Colonic mucosa (tissue), 4 donors: ENCODE data around the gene ADAMTS2. TPM values are rescaled to one million over a fixed set of nuclear protein-coding genes. Genes with fewer than 3 reads are reported as not detected.

Experiments
- DNase-seq: peaks from one replicate; pipeline ENCODE4 v3.0.0-alpha.2; 2020
- H3K27ac ChIP-seq: fragments of 200-600 bp; one replicate; pipeline ENCODE4 v1.8.0; 2021
- H3K27me3 ChIP-seq: fragments of 200-600 bp; one replicate; pipeline ENCODE4 v1.8.0; 2021
- H3K36me3 ChIP-seq: fragments of 200-600 bp; one replicate; pipeline ENCODE4 v1.8.0; 2021
- H3K4me1 ChIP-seq: fragments of 200-600 bp; one replicate; pipeline ENCODE4 v1.8.0; 2021; ENCODE audit warnings: mild to moderate bottlenecking
- H3K4me3 ChIP-seq: fragments of 200-600 bp; one replicate; pipeline ENCODE4 v1.8.0; 2021
- H3K9ac ChIP-seq, 2 donors: one replicate each; pipeline ENCODE4 v1.7.0; 2013; ENCODE audit warnings: control low read depth in 2 of 2, low read depth in 2 of 2, low read length in 2 of 2
- H3K9me3 ChIP-seq: fragments of 200-600 bp; one replicate; pipeline ENCODE4 v1.8.0; 2021
- CTCF ChIP-seq: fragments of 200-600 bp; IDR thresholded peaks from one replicate; pipeline ENCODE4 v1.8.0; 2022; ENCODE audit warnings: antibody characterized with exemption, mild to moderate bottlenecking
- intact Hi-C: fragments of 100-400 bp; cut with DNase I; formaldehyde crosslinking; loops from one replicate; pipeline ENCODE4 v1.14.1; 2022
- total RNA-seq, 2 donors: library from RNA; stranded (reverse); fragmentation: NEBNext Ultra II Directional in 1 of 2; extraction: Animal tissue kit (Norgen Biotek cat#: 25700) in 1 of 2; gene quantifications; one replicate each; pipeline ENCODE4 v1.2.1, GENCODE V29; 2021
- donor health status: healthy.
- donor health status: DM: no; HTN: no; CAD: no.
- donor health status: DM: no; HTN: no; CAD: no.

The ADAMTS2 gene
- total RNA-seq, 2 donors from 2014 or later = 2.9 to 4.0 TPM

DNA sequence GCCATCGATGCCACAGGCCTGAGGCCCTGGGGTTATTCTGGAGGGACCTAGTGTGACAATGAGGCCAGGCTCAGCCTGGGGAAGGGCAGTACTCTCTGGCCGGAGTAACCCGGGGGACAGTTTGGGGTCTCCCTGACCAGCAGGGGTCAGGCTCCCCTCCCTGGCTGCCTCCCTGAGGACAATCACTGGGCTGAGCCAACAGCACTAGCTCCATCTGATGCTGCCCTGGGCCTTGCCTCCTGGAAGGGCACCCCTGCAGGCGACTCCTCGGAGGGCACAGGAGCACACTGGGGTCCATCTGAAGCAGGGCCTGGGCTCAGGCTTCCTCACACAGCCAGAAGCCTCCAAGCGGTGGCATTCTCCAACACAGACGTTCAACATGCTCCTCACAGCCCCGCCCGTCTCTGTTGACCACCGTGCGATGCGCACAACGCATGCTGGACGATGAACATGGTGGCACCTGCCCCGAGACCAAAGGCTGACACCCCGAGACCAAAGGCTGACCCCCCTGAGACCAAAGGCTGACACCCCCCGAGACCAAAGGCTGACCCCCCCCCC is 68.3 kb downstream of the ADAMTS2 start:
- Histone ChIP-seq H3K36me3 (no peaks in the 10 kb centered on the region), H3K27ac (peak overlapping the region; percentile 50), H3K9ac (no peak overlapping the region), H3K4me1 (no peaks in the 10 kb centered on the region), H3K9me3 (no peaks in the 10 kb centered on the region), H3K27me3 (no peaks in the 10 kb centered on the region), H3K4me3 (no peak overlapping the region)
- intact Hi-C loops = no loop called here
- no peak for DNase-seq
- no peak for TF ChIP-seq CTCF

GRCh38 chr5:179275941-179276837 is 69.1 kb downstream of the ADAMTS2 start:
- H3K27me3 ChIP-seq = no peaks in the 10 kb centered on the region
- intact Hi-C loops = no loop called here
- TF ChIP-seq CTCF = no peak

DNA sequence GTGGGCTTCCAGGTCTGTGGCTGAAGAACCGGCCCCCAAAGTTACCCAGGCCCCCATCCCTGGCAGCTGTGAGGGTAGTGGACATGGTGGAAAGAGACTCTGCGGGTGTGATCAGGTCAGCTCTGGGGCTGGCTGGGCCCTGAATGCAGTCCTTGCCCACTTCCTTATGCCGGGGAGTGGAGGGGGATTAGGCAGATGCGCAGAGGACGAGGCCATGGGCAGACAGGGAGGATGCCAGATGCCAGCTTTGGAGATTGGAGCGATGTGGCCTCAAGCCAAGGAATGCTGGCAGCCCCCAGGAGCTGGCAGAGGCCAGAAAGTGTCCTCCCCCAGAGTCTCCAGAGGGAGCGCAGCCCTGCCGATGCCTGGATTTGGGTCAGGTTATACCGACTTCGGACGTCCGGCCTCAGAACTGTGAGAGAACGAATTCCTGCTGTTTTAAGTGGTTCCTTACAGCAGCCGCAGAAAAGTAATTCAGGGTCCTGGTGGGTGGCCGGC is 69.8 kb downstream of the ADAMTS2 start:
- no peak for DNase-seq

More at GRCh38 chr5:179275941-179276837, 69.1 kb downstream of the ADAMTS2 start:
- Histone ChIP-seq H3K4me3 (no peak overlapping the region), H3K9me3 (no peaks in the 10 kb centered on the region), H3K4me1 (no peaks in the 10 kb centered on the region), H3K36me3 (no peaks in the 10 kb centered on the region), H3K9ac (peak overlapping the region; percentile 16 to 40), H3K27ac (peak overlapping the region; percentile 50)
- DNase-seq = peak; percentile 51

GRCh38 chr5:179274321-179275315 is 70.6 kb downstream of the ADAMTS2 start:
- Histone ChIP-seq H3K9ac (peak overlapping the region in 1 of 2 donors; percentile 60), H3K4me1 (no peaks in the 10 kb centered on the region), H3K27ac (peak overlapping the region; percentile 50), H3K27me3 (no peaks in the 10 kb centered on the region), H3K9me3 (no peaks in the 10 kb centered on the region), H3K4me3 (no peak overlapping the region), H3K36me3 (no peaks in the 10 kb centered on the region)
- DNase-seq = no peak
- intact Hi-C loops = no loop called here
- no peak for TF ChIP-seq CTCF

More for the DNA sequence above, 69.8 kb downstream of the ADAMTS2 start:
- H3K9ac ChIP-seq = peak overlapping the region in 1 of 2 donors; percentile 60
- H3K9me3 ChIP-seq = no peaks in the 10 kb centered on the region
- no peak overlapping the region for H3K4me3 ChIP-seq
- H3K27ac ChIP-seq = peak overlapping the region; percentile 50
- no peak for TF ChIP-seq CTCF
- intact Hi-C loops = no loop called here
- H3K27me3 ChIP-seq = no peaks in the 10 kb centered on the region
- H3K4me1 ChIP-seq = no peaks in the 10 kb centered on the region
- no peaks in the 10 kb centered on the region for H3K36me3 ChIP-seq
